Cardiac fibroblast (primary cell): Measurements from ENCODE around the gene FUCA2.
"Not testable (repeated sequence)": the region's sequence is repeated elsewhere in the genome, so short reads cannot be mapped to it uniquely, and the experiment has no call there.

Source experiments
- DNase-seq, 2 donors: peaks; one replicate each; pipeline versions ENCODE4 v3.0.0 to v3.0.0-alpha.2; 2010; ENCODE audit warnings: low read depth in 2 of 2
- H3K4me3 ChIP-seq, 2 donors: replicated peaks in 1 of 2; 1 replicate in 1 of 2; 2 replicates in 1 of 2; pipeline ENCODE4 v1.5.1; 2011; ENCODE audit warnings: low read depth in 2 of 2, low read length in 2 of 2, mild to moderate bottlenecking in 2 of 2, moderate library complexity in 1 of 2
- TF ChIP-seq, protein P1 (sequence below): IDR thresholded peaks from one replicate; pipeline ENCODE4 v1.5.1; 2011; ENCODE audit warnings: low read depth, mild to moderate bottlenecking, low read length, inconsistent platforms

FUCA2 gene

DNA sequence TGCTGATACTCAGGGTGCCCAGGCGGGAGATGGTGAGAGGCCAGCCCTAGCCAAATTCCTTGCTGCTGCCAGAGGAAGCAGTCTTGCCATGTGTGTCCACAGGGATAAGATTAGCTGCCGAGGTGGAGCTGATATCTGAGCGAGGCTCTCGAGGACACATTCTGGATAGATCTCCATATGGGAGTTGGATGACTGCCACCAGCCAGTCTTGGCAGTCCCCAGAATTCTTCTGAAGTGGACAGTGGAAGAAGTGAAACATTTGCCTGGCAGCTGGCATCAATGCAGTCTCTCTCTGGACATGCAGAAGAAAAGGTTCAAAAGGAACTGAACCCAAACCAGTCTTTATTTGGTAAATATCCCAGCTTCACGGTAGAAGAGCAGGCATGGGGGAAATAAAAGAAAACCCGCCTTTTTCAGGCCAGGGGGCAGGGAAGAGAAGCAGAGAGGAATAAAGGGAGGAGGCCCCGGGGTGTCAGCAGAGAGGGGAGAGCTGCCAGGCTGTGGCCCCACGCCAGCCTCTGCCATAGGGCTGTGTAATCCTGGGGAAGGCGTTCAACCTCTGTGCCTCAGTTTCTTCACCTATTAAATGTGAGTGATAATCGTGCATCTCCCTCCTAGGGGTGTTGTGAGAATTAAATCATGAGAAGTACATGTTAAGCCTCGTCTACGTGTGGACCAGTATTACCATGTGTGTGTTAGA is 3.7 kb upstream of the FUCA2 start:
- no peak overlapping the region for H3K4me3 ChIP-seq
- TF ChIP-seq, protein P1, sequence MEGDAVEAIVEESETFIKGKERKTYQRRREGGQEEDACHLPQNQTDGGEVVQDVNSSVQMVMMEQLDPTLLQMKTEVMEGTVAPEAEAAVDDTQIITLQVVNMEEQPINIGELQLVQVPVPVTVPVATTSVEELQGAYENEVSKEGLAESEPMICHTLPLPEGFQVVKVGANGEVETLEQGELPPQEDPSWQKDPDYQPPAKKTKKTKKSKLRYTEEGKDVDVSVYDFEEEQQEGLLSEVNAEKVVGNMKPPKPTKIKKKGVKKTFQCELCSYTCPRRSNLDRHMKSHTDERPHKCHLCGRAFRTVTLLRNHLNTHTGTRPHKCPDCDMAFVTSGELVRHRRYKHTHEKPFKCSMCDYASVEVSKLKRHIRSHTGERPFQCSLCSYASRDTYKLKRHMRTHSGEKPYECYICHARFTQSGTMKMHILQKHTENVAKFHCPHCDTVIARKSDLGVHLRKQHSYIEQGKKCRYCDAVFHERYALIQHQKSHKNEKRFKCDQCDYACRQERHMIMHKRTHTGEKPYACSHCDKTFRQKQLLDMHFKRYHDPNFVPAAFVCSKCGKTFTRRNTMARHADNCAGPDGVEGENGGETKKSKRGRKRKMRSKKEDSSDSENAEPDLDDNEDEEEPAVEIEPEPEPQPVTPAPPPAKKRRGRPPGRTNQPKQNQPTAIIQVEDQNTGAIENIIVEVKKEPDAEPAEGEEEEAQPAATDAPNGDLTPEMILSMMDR = no peak
- peak in 1 of 2 donors; percentile 69 for DNase-seq

DNA sequence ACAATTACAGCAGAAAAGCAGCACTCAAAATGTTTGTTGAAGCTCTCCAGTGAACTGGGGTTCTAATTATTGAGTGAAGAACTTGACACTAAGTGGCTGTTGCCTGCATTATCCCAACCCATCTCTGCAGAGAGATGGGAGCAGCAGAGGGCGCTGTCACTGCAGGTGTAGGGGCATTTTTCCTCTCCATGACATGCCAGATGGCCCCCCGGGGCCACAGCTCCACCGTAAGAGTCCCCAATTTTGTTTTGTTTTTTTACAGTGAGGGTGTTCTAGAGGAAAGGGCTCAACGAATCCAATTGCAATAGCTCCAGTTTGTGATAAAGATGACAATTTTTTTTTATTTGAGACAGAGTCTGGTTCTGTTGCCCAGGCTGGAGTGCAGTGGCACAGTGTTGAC is 1.9 kb upstream of the FUCA2 start:
- no peak for DNase-seq
- TF ChIP-seq, protein P1 = peak; percentile 32

DNA sequence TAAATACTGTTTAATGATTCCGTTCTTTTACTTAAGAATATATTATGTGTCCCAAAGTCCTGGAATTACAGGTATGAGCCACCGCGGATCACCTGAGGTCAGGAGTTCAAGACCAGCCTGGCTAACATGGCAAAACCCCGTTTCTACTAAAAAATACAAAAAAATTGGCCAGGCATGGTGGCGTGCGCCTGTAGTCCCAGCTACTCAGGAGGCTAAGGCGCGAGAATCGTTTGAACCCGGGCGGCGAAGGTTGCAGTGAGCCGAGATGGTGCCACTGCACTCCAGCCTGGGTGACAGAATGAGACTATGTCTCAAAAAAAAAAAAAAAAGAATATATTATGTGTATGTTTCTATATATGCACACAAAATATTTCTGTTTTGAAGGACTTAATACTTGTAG is 1.2 kb downstream of the FUCA2 start:
- not testable (repeated sequence) for DNase-seq
- peak overlapping the region; percentile 72 to 77 for H3K4me3 ChIP-seq

More for the DNA sequence above, 1.9 kb upstream of the FUCA2 start:
- H3K4me3 ChIP-seq = no peak overlapping the region

DNA sequence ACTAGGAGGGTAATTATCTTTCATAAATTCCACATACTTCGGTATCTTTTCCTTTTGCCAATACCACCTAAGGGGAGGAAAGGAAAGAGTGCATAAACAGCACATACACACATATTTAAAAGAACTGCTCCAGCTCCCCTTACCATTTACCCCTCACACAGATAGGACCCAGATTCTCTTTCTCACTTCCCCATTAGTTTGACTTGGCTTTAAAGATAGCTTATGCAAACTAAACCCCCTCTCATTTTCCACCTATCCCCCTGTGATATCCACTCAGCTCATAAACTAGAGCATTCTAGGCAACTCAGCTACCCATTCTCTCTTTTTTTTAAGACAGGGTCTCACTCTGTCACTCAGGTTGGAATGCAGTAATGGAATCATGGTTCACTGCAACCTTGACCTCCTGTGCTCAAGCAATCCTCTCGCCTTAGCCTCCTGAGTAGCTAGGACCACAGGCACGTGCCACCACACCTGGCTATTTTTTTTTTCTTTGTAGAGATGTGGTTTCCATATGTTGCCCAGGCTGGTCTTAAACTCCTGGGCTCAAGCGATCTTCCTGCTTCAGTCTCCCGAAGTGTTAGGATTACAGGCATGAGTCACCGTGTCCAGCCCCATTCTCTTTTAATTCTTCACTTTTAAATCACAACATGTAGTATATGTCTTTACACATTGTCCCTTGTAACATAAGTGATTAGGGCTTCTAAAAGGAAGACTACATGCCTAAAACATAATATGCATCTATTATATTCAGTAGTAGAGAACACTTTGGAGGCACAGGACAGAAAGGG is 4.0 kb downstream of the FUCA2 start:
- no peak overlapping the region for H3K4me3 ChIP-seq
- TF ChIP-seq, protein P1 = no peak
- no peak for DNase-seq

DNA sequence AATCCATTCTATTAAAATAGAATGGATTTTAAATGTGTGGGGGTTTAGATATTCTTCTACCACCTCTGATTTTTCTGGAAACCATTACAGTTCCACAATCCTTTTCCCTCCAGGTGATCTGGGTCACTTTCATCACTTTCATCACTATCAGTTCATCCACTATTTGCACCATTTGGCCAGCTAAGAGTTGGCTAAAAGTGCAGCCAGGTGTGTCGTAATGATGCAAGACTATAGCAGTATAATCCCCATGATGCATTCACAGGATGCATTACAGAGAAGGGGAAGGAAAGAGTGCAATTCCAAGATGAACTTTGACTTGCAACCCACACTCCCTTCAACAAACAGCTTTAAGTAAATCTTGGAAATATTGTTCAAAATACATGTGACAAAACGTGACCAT is 4.9 kb downstream of the FUCA2 start:
- TF ChIP-seq, protein P1 = no peak
- no peak overlapping the region for H3K4me3 ChIP-seq
- DNase-seq = no peak

DNA sequence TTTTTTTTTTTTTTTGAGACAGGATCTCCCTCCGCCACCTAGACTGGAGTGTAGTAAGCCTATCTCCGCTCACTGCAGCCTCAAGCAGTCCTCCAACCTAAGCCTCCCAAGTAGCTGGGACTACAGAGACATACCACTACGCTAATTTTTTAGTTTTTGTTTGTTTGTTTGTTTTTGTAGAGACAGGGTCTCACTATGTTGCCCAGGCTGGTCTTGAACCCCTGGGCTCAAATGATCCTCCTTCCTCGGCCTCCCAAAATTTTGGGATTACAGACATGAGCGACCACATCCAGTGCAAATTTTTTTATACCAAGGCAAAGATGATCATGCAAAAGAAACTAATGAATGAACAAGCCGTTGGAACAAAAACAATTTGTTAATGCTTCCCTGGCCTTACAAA is 5.3 kb downstream of the FUCA2 start:
- TF ChIP-seq, protein P1 = no peak
- no peak for DNase-seq
- H3K4me3 ChIP-seq = no peak overlapping the region

DNA sequence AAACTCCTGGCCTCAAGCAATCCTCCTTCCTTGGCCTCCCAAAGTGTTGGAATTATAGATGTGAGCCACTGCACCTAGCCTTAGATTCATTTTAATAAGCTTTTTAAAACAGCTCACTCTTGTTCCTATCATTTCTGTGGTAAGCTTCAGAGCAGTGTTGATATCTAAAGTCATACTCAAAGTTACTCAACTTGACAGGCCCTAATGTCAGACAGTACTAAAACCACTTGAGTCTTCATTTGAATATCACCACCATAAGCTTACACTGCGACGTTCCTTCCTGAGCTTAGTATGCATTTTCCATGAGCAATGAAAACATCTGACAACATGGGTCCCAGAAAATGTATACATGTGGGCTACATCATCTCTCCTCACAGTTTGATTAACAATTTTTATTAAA is 6.0 kb downstream of the FUCA2 start:
- TF ChIP-seq, protein P1 = no peak
- no peak overlapping the region for H3K4me3 ChIP-seq
- DNase-seq = no peak
